ENCODE results near the gene CLSTN1.

CLSTN1 gene

DNA sequence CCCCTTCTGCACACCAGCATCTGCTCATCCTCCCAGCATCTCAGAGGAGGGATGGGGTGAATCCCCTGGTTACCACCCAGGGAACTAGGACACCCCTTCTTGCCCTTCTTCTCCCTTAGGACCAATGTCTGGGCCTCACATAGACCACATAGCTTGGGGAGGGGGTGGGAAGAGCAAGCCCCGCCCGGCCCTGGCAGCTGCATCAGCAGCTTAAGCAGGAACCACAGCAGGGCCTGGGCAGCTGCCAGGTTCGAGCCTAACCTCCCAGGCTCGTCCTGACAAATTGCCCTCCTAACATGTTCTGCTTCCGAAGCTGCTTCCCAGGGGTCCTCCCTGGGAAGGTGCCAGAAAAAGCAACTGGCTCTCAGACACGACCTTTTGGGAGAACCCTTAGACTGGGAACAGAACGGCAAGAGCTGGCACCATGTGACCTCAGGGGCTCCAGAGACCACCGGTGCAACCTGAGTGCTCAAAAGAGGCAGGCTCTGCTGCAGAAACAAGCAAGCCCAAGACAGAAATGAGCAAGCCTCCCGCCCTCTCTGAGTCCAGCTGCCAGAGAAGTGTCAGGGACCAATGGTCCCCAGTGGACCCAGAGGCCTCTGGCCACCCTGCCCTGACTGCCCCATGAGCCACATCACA, 18.4 kb upstream of the CLSTN1 start:
- TF ChIP-seq, protein P1, sequence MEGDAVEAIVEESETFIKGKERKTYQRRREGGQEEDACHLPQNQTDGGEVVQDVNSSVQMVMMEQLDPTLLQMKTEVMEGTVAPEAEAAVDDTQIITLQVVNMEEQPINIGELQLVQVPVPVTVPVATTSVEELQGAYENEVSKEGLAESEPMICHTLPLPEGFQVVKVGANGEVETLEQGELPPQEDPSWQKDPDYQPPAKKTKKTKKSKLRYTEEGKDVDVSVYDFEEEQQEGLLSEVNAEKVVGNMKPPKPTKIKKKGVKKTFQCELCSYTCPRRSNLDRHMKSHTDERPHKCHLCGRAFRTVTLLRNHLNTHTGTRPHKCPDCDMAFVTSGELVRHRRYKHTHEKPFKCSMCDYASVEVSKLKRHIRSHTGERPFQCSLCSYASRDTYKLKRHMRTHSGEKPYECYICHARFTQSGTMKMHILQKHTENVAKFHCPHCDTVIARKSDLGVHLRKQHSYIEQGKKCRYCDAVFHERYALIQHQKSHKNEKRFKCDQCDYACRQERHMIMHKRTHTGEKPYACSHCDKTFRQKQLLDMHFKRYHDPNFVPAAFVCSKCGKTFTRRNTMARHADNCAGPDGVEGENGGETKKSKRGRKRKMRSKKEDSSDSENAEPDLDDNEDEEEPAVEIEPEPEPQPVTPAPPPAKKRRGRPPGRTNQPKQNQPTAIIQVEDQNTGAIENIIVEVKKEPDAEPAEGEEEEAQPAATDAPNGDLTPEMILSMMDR (IDR thresholded peaks at IDR 0.05; ENCODE audit: extremely low read depth, insufficient read depth, missing control alignments), result no peak
- DNase-seq (ENCODE audit: low spot score), result no peak
- in situ Hi-C loops (cut with MboI; ENCODE audit: low pct_unique_long_range_greater_than_20kb, low sequenced_read_pairs, unreplicated experiment), result no loop called here

DNA sequence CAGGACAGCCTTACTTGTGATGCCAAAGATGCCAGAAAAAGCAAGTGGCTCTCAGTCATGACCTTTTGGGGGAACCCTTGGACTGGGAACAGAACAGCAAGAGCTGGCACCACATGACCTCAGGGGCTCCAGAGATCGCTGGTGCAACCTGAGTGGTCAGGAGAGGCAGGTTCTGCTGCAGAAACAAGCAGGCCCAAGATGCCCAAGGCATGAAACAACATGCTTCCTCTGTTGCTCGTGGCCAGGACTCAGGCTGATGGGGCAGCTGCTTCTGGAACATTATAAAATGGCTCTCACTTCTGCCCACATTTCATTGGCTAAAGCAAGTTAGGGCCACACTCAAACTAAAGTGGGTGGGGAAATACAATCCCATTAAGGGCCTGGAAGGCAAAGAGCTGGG, 17.7 kb upstream of the CLSTN1 start:
- TF ChIP-seq, protein P1 (IDR thresholded peaks at IDR 0.05; ENCODE audit: extremely low read depth, insufficient read depth, missing control alignments), result no peak
- no peak for DNase-seq (ENCODE audit: low spot score)
- in situ Hi-C loops (cut with MboI; ENCODE audit: low pct_unique_long_range_greater_than_20kb, low sequenced_read_pairs, unreplicated experiment), result no loop called here

DNA sequence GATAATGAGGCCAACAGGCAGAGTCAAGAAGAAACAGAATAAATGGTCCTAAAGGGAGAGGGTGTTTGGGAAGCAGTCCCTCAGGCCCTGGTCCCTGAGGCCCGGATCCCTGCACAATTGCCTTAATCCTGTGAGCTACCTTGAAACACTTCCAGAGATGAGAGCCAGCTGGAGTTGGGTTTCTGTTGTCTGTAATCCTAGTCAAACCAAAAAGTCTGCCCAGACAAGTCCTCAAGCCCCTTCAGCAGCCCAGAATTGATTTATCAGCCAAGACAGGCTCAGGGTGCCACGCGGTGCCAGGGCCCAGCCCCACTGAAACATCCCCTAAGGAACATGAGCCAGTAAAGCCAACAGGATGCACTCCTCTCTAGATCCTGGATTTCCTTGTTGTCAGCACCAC, 16.4 kb upstream of the CLSTN1 start:
- no peak for DNase-seq (ENCODE audit: low spot score)
- in situ Hi-C loops (cut with MboI; ENCODE audit: low pct_unique_long_range_greater_than_20kb, low sequenced_read_pairs, unreplicated experiment), result no loop called here
- TF ChIP-seq, protein P1 (IDR thresholded peaks at IDR 0.05; ENCODE audit: extremely low read depth, insufficient read depth, missing control alignments), result no peak

DNA sequence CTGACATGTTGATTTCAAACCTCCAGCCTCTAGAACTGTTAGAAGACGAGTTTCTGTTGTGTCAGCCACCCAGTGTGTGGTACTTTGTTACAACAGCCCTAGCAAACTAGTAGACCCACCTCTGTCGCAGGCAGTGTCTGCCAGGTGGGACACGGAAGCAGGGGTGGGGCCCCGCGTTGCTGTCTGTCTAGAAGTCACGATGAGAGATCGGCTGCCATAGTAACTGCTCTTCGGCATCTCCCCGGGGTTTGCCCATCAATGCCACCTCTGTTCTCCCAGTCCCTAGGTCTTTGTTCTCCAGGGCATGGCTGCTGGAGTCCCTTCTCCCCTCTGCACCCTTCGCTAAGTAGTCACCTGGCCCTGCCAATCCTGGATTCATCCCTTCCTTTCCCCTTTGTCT, 15.2 kb upstream of the CLSTN1 start:
- in situ Hi-C loops (cut with MboI; ENCODE audit: low pct_unique_long_range_greater_than_20kb, low sequenced_read_pairs, unreplicated experiment), result no loop called here
- DNase-seq (ENCODE audit: low spot score), result no peak

DNA sequence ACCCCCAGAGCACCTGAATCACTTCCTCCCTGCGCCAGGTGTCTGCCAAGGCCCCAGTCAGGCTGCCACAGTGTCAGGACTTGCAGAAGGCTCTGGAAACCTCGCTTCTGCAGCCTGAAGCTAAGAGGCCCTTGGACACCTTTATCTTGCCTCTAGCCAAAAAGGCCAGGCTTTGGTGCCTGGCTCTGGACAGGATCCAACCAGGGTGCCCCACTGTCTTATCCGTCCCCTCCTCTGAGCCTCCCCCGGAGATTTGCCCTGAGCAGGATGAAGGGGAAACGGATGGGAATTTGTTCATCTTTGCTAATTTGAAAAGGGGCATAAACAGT, 12.8 kb upstream of the CLSTN1 start:
- in situ Hi-C loops (cut with MboI; ENCODE audit: low pct_unique_long_range_greater_than_20kb, low sequenced_read_pairs, unreplicated experiment), result no loop called here
- no peak for DNase-seq (ENCODE audit: low spot score)
- TF ChIP-seq, protein P1 (IDR thresholded peaks at IDR 0.05; ENCODE audit: extremely low read depth, insufficient read depth, missing control alignments), result no peak

More for the DNA sequence above, 15.2 kb upstream of the CLSTN1 start:
- TF ChIP-seq, protein P1 (IDR thresholded peaks at IDR 0.05; ENCODE audit: extremely low read depth, insufficient read depth, missing control alignments), result no peak

DNA sequence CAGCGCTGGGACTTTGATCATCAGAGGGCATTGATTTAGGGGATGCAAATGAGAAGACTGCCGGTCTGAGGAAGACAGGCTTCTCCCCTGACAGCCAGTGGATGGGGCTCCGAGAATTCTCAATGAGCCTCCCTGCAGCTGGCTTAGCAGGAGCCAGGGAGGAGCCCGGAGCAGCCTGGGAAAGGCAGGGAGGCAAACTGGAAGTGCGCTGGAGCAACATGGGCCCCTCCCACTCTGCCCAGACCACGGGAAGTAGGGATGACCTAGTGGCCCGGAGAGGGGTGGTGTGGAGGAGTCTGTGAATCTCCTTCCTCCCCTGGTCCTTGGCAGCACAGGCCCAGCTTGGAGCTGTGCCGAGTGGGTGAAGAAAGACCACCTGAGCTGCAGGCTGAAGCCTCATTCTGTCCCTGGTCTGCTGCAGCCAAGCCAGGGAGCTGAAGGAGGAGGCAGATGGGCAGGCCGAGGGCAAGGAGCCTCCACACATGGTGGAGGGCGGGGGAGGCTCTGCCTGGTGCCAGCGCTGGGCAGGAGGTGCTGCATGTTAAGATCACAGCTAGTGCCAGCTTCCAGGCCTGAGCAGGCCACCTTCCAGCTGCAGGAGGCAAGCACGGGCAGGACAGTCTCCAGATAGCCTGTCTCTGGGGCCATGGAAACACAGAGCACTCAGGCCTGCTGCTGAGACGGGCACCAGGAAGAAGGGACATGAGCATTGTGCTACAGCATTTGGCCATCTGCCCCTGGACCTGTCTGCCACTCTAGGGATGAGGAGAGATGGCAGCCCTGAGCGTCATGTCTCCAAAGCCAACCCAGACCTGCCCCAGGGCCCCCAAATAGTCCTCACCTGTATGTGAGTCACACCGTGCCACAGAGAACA, 12.2 kb upstream of the CLSTN1 start:
- in situ Hi-C loops (cut with MboI; ENCODE audit: low pct_unique_long_range_greater_than_20kb, low sequenced_read_pairs, unreplicated experiment), result no loop called here
- TF ChIP-seq, protein P1 (IDR thresholded peaks at IDR 0.05; ENCODE audit: extremely low read depth, insufficient read depth, missing control alignments), result no peak
- no peak for DNase-seq (ENCODE audit: low spot score)

Data from GM13977 (cell line).